CD4-positive, alpha-beta T cell treated with Interleukin-21 for 1 hour (primary cell): ENCODE measurements around the gene GDPD5.

Source experiments
- DNase-seq: peaks from one replicate; pipeline ENCODE4 v3.0.0-alpha.2; 2020

The GDPD5 gene

GRCh38 chr11:75469785-75470405 lies 55.8 kb downstream of the GDPD5 start:
- DNase-seq = no peak

- no peak for DNase-seq
Measured at GRCh38 chr11:75468534-75469340, 57.0 kb downstream of the GDPD5 start.

GRCh38 chr11:75467881-75468280 lies 57.9 kb downstream of the GDPD5 start:
- no peak for DNase-seq

GRCh38 chr11:75467311-75467710 lies 58.4 kb downstream of the GDPD5 start:
- no peak for DNase-seq

- DNase-seq = no peak
Measured at GRCh38 chr11:75465701-75466531, 59.8 kb downstream of the GDPD5 start.

GRCh38 chr11:75463106-75463774 lies 62.5 kb downstream of the GDPD5 start:
- no peak for DNase-seq

- no peak for DNase-seq
Measured at GRCh38 chr11:75462117-75462653, 63.6 kb downstream of the GDPD5 start.

GRCh38 chr11:75461151-75461550 lies 64.6 kb downstream of the GDPD5 start:
- DNase-seq = no peak

- no peak for DNase-seq
Measured at GRCh38 chr11:75456596-75457183, 69.1 kb downstream of the GDPD5 start.

GRCh38 chr11:75454987-75455386 lies 70.8 kb downstream of the GDPD5 start:
- DNase-seq = no peak

GRCh38 chr11:75453916-75454655 lies 71.7 kb downstream of the GDPD5 start:
- DNase-seq = no peak

GRCh38 chr11:75450826-75451821 lies 74.6 kb downstream of the GDPD5 start:
- peak; percentile 41 for DNase-seq

- no peak for DNase-seq
Measured at GRCh38 chr11:75450236-75450635, 75.5 kb downstream of the GDPD5 start.

GRCh38 chr11:75449776-75450175 lies 76.0 kb downstream of the GDPD5 start:
- no peak for DNase-seq

- DNase-seq = no peak
Measured at GRCh38 chr11:75449271-75449670, 76.5 kb downstream of the GDPD5 start.

- DNase-seq = no peak
Measured at GRCh38 chr11:75447415-75447814, 78.3 kb downstream of the GDPD5 start.

GRCh38 chr11:75445315-75445953 lies 80.3 kb downstream of the GDPD5 start:
- DNase-seq = peak; percentile 71

GRCh38 chr11:75443043-75443442 lies 82.7 kb downstream of the GDPD5 start:
- no peak for DNase-seq

GRCh38 chr11:75442161-75442885 lies 83.4 kb downstream of the GDPD5 start:
- no peak for DNase-seq
